HG02678 (cell line): ENCODE results near the gene LRRTM4.

ENCODE experiments used
- ATAC-seq: cut with Tn5 transposase; IDR thresholded peaks from one replicate; pipeline ENCODE4 v1.9.1; 2021; ENCODE audit warnings: mild to moderate bottlenecking, moderate library complexity; ENCODE audit not compliant: unreplicated experiment

Gene LRRTM4

GRCh38 chr2:77325395-77325794 is 196.8 kb downstream of the LRRTM4 start:
- no peak for ATAC-seq

- no peak for ATAC-seq
Measured at GRCh38 chr2:77322431-77322830, 199.7 kb downstream of the LRRTM4 start.

- ATAC-seq: no peak
Measured at GRCh38 chr2:77314721-77315120, 207.5 kb downstream of the LRRTM4 start.

GRCh38 chr2:77310416-77310815 is 211.8 kb downstream of the LRRTM4 start:
- ATAC-seq: no peak

- no peak for ATAC-seq
Measured at GRCh38 chr2:77309725-77310124, 212.5 kb downstream of the LRRTM4 start.

- ATAC-seq: no peak
Measured at GRCh38 chr2:77301441-77301840, 220.7 kb downstream of the LRRTM4 start.

GRCh38 chr2:77296791-77297190 is 225.4 kb downstream of the LRRTM4 start:
- no peak for ATAC-seq

- ATAC-seq: no peak
Measured at GRCh38 chr2:77294474-77294873, 227.7 kb downstream of the LRRTM4 start.

GRCh38 chr2:77284353-77284752 is 237.8 kb downstream of the LRRTM4 start:
- ATAC-seq: no peak

- ATAC-seq: no peak
Measured at GRCh38 chr2:77271262-77271661, 250.9 kb downstream of the LRRTM4 start.

GRCh38 chr2:77270433-77270832 is 251.7 kb downstream of the LRRTM4 start:
- ATAC-seq: no peak

GRCh38 chr2:77268626-77269025 is 253.6 kb downstream of the LRRTM4 start:
- no peak for ATAC-seq

- ATAC-seq: no peak
Measured at GRCh38 chr2:77232909-77233425, 289.2 kb downstream of the LRRTM4 start.

- no peak for ATAC-seq
Measured at GRCh38 chr2:77228391-77228790, 293.8 kb downstream of the LRRTM4 start.

GRCh38 chr2:77210725-77211124 is 311.5 kb downstream of the LRRTM4 start:
- ATAC-seq: no peak

- ATAC-seq: no peak
Measured at GRCh38 chr2:77207331-77207730, 314.8 kb downstream of the LRRTM4 start.

GRCh38 chr2:77201755-77202154 is 320.4 kb downstream of the LRRTM4 start:
- no peak for ATAC-seq

GRCh38 chr2:77199411-77199810 is 322.8 kb downstream of the LRRTM4 start:
- ATAC-seq: no peak

GRCh38 chr2:77193858-77194448 is 328.2 kb downstream of the LRRTM4 start:
- ATAC-seq: no peak

GRCh38 chr2:77192811-77193289 is 329.3 kb downstream of the LRRTM4 start:
- ATAC-seq: no peak

- no peak for ATAC-seq
Measured at GRCh38 chr2:77191665-77192064, 330.5 kb downstream of the LRRTM4 start.

- no peak for ATAC-seq
Measured at GRCh38 chr2:77190721-77191346, 331.3 kb downstream of the LRRTM4 start.

GRCh38 chr2:77185052-77185451 is 337.1 kb downstream of the LRRTM4 start:
- ATAC-seq: no peak
